HEK293T (cell line): Measurements from ENCODE around the gene CNOT1.

Experiments
- FOXK2 ChIP-seq: fragments of 450-650 bp; IDR thresholded peaks from 2 replicates; pipeline ENCODE4 v1.6.1; 2016; ENCODE audit warnings: mild to moderate bottlenecking
- FOXM1 ChIP-seq: fragments of 450-650 bp; IDR thresholded peaks from 2 replicates; pipeline ENCODE4 v1.6.1; 2017; ENCODE audit warnings: mild to moderate bottlenecking, borderline replicate concordance
- HDGF ChIP-seq: fragments of 450-650 bp; IDR thresholded peaks from 2 replicates; pipeline ENCODE4 v1.6.1; 2017; ENCODE audit warnings: antibody characterized with exemption, borderline replicate concordance
- NFRKB ChIP-seq: fragments of 450-650 bp; IDR thresholded peaks from 2 replicates; pipeline ENCODE4 v1.6.1; 2016; ENCODE audit warnings: mild to moderate bottlenecking, moderate library complexity
- PKNOX1 ChIP-seq: fragments of 450-650 bp; IDR thresholded peaks from 2 replicates; pipeline ENCODE4 v1.6.1; 2016
- SP1 ChIP-seq: fragments of 450-650 bp; IDR thresholded peaks from 2 replicates; pipeline ENCODE4 v1.6.1; 2017
- SUZ12 ChIP-seq: fragments of 450-650 bp; IDR thresholded peaks from 2 replicates; pipeline ENCODE4 v1.6.1; 2016; ENCODE audit warnings: mild to moderate bottlenecking
- TARDBP ChIP-seq: fragments of 450-650 bp; IDR thresholded peaks from 2 replicates; pipeline ENCODE4 v1.6.1; 2016
- ZNF384 ChIP-seq: fragments of 450-650 bp; IDR thresholded peaks from 2 replicates; pipeline ENCODE4 v1.6.1; 2016

GRCh38 chr16:58499092-58499511 lies 130.5 kb downstream of the CNOT1 start:
- TF ChIP-seq NFRKB (no peak), HDGF (no peak), SP1 (no peak), ZNF384 (no peak), TARDBP (no peak), PKNOX1 (no peak), SUZ12 (no peak), FOXM1 (no peak), FOXK2 (no peak)
